GM12875 (cell line): Measurements from ENCODE around the gene SH3BP2.

ENCODE experiments used
- H3K4me3 ChIP-seq: one replicate; pipeline ENCODE4 v1.5.1; 2011; ENCODE audit warnings: low read depth, low read length, control low read depth
- CTCF ChIP-seq: IDR thresholded peaks from 2 replicates; pipeline ENCODE4 v1.5.1; 2011; ENCODE audit warnings: low read depth, mild to moderate bottlenecking, control low read depth, inconsistent platforms, low read length, moderate library complexity, borderline replicate concordance; ENCODE audit not compliant: insufficient read depth

Gene SH3BP2

GRCh38 chr4:2850966-2851798 lies 58.3 kb downstream of the SH3BP2 start:
- H3K4me3 ChIP-seq: no peak overlapping the region
- no peak for TF ChIP-seq CTCF

- TF ChIP-seq CTCF: no peak
Measured at GRCh38 chr4:2852481-2852921, 59.6 kb downstream of the SH3BP2 start.

GRCh38 chr4:2855584-2855983 lies 62.7 kb downstream of the SH3BP2 start:
- TF ChIP-seq CTCF: no peak
- H3K4me3 ChIP-seq: no peak overlapping the region

More at GRCh38 chr4:2852481-2852921, 59.6 kb downstream of the SH3BP2 start:
- no peak overlapping the region for H3K4me3 ChIP-seq

GRCh38 chr4:2856266-2856665 lies 63.4 kb downstream of the SH3BP2 start:
- H3K4me3 ChIP-seq: no peak overlapping the region
- TF ChIP-seq CTCF: no peak

GRCh38 chr4:2857349-2857927 lies 64.6 kb downstream of the SH3BP2 start:
- H3K4me3 ChIP-seq: no peak overlapping the region
- TF ChIP-seq CTCF: no peak

- TF ChIP-seq CTCF: no peak
- H3K4me3 ChIP-seq: no peak overlapping the region
Measured at GRCh38 chr4:2858451-2859217, 65.7 kb downstream of the SH3BP2 start.
